HG03378 (cell line): Measurements from ENCODE around the gene TRAPPC4.

ENCODE experiments used
- ATAC-seq: cut with Tn5 transposase; IDR thresholded peaks from one replicate; pipeline ENCODE4 v1.9.1; 2021; ENCODE audit warnings: mild to moderate bottlenecking, moderate library complexity; ENCODE audit not compliant: unreplicated experiment

The TRAPPC4 gene

GRCh38 chr11:119061256-119061655 is 42.7 kb downstream of the TRAPPC4 start:
- ATAC-seq, result no peak

GRCh38 chr11:119062779-119063178 is 44.2 kb downstream of the TRAPPC4 start:
- no peak for ATAC-seq

- ATAC-seq, result no peak
These were observed 46.8 kb downstream of the TRAPPC4 start for GRCh38 chr11:119065369-119065768.

- peak; percentile 76 for ATAC-seq
These were observed 49.0 kb downstream of the TRAPPC4 start, which contains the start of gene VPS11 for GRCh38 chr11:119067371-119068222. Gene VPS11, plus strand, starts transcription at chr11:119067818. Its CDS starts 6 bp downstream, at chr11:119067824.
